Epithelial cell of proximal tubule (primary cell): ENCODE measurements around the gene ZNF273. TPM values are rescaled to one million over a fixed set of nuclear protein-coding genes. Genes with fewer than 3 reads are reported as not detected.
"Not testable (repeated sequence)": the region's sequence is repeated elsewhere in the genome, so short reads cannot be mapped to it uniquely, and the experiment has no call there.

ENCODE experiments used
- DNase-seq: peaks from one replicate; pipeline ENCODE4 v3.0.0-alpha.2; 2011; ENCODE audit warnings: low read depth
- H3K4me3 ChIP-seq: 2 replicates; pipeline ENCODE4 v1.5.1; 2011; ENCODE audit warnings: low read depth, mild to moderate bottlenecking, low read length
- CTCF ChIP-seq: conservative IDR thresholded peaks from 2 replicates; pipeline ENCODE4 v1.5.1; 2012; ENCODE audit warnings: low read depth, mild to moderate bottlenecking, low read length
- total RNA-seq: library from RNA; depleted of rRNA; stranded (reverse); fragments of >200 nt; gene quantifications from 2 replicates; pipeline ENCODE4 v1.2.3, GENCODE V29; 2015

The ZNF273 gene
- total RNA-seq, 1 donor from 2014 or later = 9.8 TPM

- no peak for DNase-seq
- H3K4me3 ChIP-seq = no peak overlapping the region
- no peak for TF ChIP-seq CTCF
Measured at GRCh38 chr7:64907641-64908326, 4.7 kb downstream of the ZNF273 start.

GRCh38 chr7:64908358-64908757 is 5.3 kb downstream of the ZNF273 start:
- TF ChIP-seq CTCF = no peak
- no peak for DNase-seq
- H3K4me3 ChIP-seq = no peak overlapping the region

GRCh38 chr7:64914557-64914956 is 11.5 kb downstream of the ZNF273 start:
- no peak for DNase-seq
- no peak overlapping the region for H3K4me3 ChIP-seq
- TF ChIP-seq CTCF = no peak

GRCh38 chr7:64915301-64915700 is 12.2 kb downstream of the ZNF273 start:
- H3K4me3 ChIP-seq, DNase-seq: not testable (repeated sequence)

DNA sequence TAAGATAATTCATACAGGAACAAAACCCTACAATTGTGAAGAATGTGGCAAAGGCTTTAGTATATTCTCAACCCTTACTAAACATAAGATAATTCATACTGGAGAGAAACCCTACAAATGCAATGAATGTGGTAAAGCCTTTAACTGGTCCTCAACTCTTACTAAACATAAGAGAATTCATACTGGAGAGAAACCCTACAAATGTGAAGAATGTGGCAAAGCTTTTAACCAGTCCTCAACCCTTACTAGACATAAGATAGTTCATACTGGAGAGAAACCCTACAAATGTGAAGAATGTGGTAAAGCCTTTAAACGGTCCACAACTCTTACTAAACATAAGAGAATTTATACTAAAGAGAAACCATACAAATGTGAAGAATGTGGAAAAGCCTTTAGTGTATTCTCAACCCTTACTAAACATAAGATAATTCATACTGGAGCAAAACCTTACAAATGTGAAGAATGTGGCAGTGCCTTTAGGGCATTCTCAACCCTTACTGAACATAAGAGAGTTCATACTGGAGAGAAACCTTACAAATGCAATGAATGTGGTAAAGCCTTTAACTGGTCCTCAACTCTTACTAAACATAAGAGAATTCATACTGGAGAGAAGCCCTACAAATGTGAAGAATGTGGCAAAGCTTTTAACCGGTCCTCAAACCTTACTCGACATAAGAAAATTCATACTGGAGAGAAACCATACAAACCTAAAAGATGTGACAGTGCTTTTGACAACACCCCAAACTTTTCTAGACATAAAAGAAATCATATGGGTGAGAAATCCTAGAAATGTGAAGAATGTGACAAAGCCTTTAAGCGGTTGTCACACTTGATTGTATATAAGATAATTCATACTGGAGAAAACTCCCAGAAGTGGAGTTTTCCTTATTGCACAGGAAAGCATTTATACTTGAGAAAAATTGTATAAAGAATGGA is 25.4 kb downstream of the ZNF273 start:
- not testable (repeated sequence) for DNase-seq, H3K4me3 ChIP-seq

- TF ChIP-seq CTCF = no peak
- no peak overlapping the region for H3K4me3 ChIP-seq
- no peak for DNase-seq
Measured at GRCh38 chr7:64934478-64934877, 31.4 kb downstream of the ZNF273 start.

GRCh38 chr7:64938540-64938939 is 35.5 kb downstream of the ZNF273 start:
- TF ChIP-seq CTCF = no peak
- no peak overlapping the region for H3K4me3 ChIP-seq
- DNase-seq = no peak

- not testable (repeated sequence) for H3K4me3 ChIP-seq, DNase-seq
Measured at GRCh38 chr7:64940021-64940420, 36.9 kb downstream of the ZNF273 start.

DNA sequence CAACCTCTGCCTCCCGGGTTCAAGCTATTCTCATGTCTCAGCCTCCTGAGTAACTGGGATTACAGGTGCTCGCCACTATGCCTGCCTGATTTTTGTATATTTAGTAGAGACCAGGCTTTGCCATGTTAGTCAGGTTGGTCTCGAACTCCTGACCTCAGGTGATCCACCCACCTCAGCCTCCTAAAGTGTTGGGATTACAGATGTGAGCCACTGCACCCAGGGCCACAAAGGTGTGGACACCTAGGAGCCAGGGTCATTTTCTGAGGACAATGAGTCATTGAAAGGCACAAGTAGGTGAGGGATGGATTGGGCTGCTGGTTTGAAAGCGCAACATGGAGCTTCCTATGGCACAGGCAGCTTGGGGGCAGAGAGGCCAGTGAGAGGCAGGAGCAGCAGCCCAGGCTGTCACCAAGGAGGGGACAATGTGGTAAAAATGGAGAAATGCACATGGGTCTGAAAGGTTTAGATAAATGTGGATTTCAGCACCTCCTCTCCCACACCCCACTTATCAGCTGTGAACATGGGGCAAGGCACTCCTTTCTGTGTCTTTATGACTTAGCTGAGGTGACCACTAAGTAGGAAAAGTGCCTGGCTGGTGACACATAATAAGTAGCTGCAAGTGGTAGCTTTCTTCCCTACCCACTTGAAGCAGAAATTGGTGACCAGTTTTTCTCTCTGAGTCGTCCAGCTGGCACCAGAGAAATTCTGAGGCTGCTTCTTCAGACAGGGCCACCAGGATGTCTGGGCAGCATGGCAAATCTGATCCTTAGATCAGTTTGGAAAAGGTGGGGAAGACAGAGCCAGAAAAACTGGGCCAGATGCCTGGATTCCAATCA is 41.8 kb downstream of the ZNF273 start:
- not testable (repeated sequence) for H3K4me3 ChIP-seq, DNase-seq
